HepG2 (cell line): ENCODE measurements around the gene GAN. TPM values are rescaled to one million over a fixed set of nuclear protein-coding genes. Genes with fewer than 3 reads are reported as not detected.
A peak's percentile ranks its signal among the peaks of the same experiment; 100 is the strongest.

ENCODE experiments used
- AGO1 ChIP-seq: fragments of 200-400 bp; formaldehyde crosslinking; IDR thresholded peaks from 2 replicates; pipeline ENCODE4 v1.6.1; 2017; ENCODE audit warnings: mild to moderate bottlenecking, low read depth, low read length, moderate library complexity; ENCODE audit not compliant: poor library complexity, severe bottlenecking
- MAF1 ChIP-seq: sonication (generic); formaldehyde crosslinking; IDR thresholded peaks from 2 replicates; pipeline ENCODE4 v1.5.0; 2020; ENCODE audit warnings: missing genetic modification reagents, borderline replicate concordance
- SALL1 ChIP-seq: sonication (generic); formaldehyde crosslinking; IDR thresholded peaks from 2 replicates; pipeline ENCODE4 v1.8.0; 2022; ENCODE audit warnings: mild to moderate bottlenecking, missing genetic modification reagents
- SP140L ChIP-seq: sonication (generic); formaldehyde crosslinking; IDR thresholded peaks from 2 replicates; pipeline ENCODE4 v1.4.0; 2020; ENCODE audit warnings: missing genetic modification reagents, borderline replicate concordance
- SYNCRIP ChIP-seq: fragments of 200-400 bp; formaldehyde crosslinking; IDR thresholded peaks from 2 replicates; pipeline ENCODE4 v1.6.1; 2018; ENCODE audit warnings: mild to moderate bottlenecking, low read depth, low read length; ENCODE audit not compliant: insufficient read depth
- ZBTB7A ChIP-seq: sonication (generic); formaldehyde crosslinking; IDR thresholded peaks from 2 replicates; pipeline ENCODE4 v1.8.0; 2022; ENCODE audit warnings: mild to moderate bottlenecking, missing genetic modification reagents
- ZNF124 ChIP-seq: sonication (generic); formaldehyde crosslinking; IDR thresholded peaks from 2 replicates; pipeline ENCODE4 v1.4.0; 2020; ENCODE audit warnings: missing genetic modification reagents
- ZNF484 ChIP-seq: sonication (generic); formaldehyde crosslinking; IDR thresholded peaks from 2 replicates; pipeline ENCODE4 v1.5.1; 2020; ENCODE audit warnings: mild to moderate bottlenecking, low read depth, missing genetic modification reagents, borderline replicate concordance
- ZNF878 ChIP-seq: sonication (generic); formaldehyde crosslinking; IDR thresholded peaks from 2 replicates; pipeline ENCODE4 v1.8.1; 2023; ENCODE audit warnings: mild to moderate bottlenecking, missing genetic modification reagents, moderate library complexity
- ZSCAN30 ChIP-seq: sonication (generic); formaldehyde crosslinking; IDR thresholded peaks from 2 replicates; pipeline ENCODE4 v1.5.0; 2020; ENCODE audit warnings: mild to moderate bottlenecking, missing genetic modification reagents
- polyA plus RNA-seq, 8 experiments: library from polyadenylated mRNA; depleted of rRNA in 3 of 8; stranded (reverse) in 7 of 8; unstranded in 1 of 8; fragments of >200 nt; fragmentation: Illumina TruSeq in 4 of 8; extraction: Trizol in 4 of 8; gene quantifications; 2 replicates each; pipeline versions ENCODE4 v1.2.1 to v1.2.3, GENCODE V29; 2011 to 2016; ENCODE audit warnings: low read depth in 4 of 8, missing spikeins in 1 of 8, mixed read lengths in 1 of 8; ENCODE audit not compliant: insufficient read depth in 1 of 8
- total RNA-seq, 5 experiments: library from RNA; depleted of rRNA; stranded (reverse); fragments of >200 nt; fragmentation: Illumina TruSeq; extraction: Trizol; gene quantifications; 2 replicates each; pipeline ENCODE4 v1.2.3, GENCODE V29; 2016; ENCODE audit warnings: low read depth in 1 of 5
- TF ChIP-seq, protein P1 (sequence below), 2 experiments: fragments of 450-650 bp in 1 of 2; sonication (generic) in 1 of 2; formaldehyde crosslinking in 1 of 2; IDR thresholded peaks; 2 replicates each; pipeline versions ENCODE4 v1.6.1 to v1.8.0; 2016 to 2022; ENCODE audit warnings: antibody characterized with exemption in 1 of 2, mild to moderate bottlenecking in 1 of 2, missing genetic modification reagents in 1 of 2
- TF ChIP-seq, protein P2 (sequence below), 2 experiments: fragments of 450-650 bp in 1 of 2; sonication (generic) in 1 of 2; formaldehyde crosslinking; IDR thresholded peaks; 2 replicates each; pipeline versions ENCODE4 v1.5.0 to v1.8.0; 2020 to 2022; ENCODE audit warnings: mild to moderate bottlenecking in 1 of 2, missing genetic modification reagents in 1 of 2
- TF ChIP-seq, protein P3 (sequence below), 2 experiments: sonication (generic) in 1 of 2; formaldehyde crosslinking in 1 of 2; IDR thresholded peaks; 2 replicates each; pipeline versions ENCODE4 v1.5.1 to v1.6.1; 2011 to 2020; ENCODE audit warnings: borderline replicate concordance in 1 of 2, low read depth in 1 of 2, low read length in 1 of 2, mild to moderate bottlenecking in 1 of 2, missing genetic modification reagents in 1 of 2, moderate library complexity in 1 of 2
- TF ChIP-seq, protein P4 (sequence below): sonication (generic); formaldehyde crosslinking; IDR thresholded peaks from 2 replicates; pipeline ENCODE4 v1.5.0; 2020; ENCODE audit warnings: missing genetic modification reagents, mild to moderate bottlenecking, borderline replicate concordance

The GAN gene
- total and polyA plus RNA-seq, 2 of the 13 experiments (the other 11 are each of a cell fraction or from before 2014, with no cell fraction given) = 4.3 to 11.0 TPM

DNA sequence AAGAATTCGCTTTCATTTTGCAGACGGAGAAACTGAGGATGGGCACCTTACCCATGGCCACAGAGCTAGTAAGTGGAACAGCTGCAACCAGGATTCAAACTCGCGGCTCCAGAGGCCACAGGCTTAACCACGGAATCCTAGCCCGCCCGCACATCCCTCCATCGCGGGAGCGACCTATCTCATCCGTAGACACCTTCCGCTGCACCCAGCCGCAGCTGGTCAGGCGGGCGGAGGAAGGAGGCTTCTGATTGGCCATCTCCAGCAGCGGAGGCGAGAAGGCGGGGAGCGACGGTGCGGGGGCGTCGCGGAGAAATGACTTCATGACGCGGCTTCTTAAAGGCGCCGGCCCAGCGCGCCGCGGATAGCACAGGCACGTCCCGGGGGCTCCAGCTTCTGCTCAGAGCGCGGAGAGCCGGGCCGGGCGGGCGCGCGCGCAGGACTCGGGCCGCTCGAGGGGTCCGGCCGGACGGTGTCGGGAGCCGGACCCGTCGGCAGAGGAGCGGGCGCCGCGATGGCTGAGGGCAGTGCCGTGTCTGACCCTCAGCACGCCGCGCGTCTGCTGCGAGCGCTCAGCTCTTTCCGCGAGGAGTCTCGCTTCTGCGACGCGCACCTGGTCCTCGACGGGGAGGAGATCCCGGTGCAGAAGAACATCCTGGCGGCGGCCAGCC lies at the start of gene GAN (continued):
- TF ChIP-seq, protein P1, sequence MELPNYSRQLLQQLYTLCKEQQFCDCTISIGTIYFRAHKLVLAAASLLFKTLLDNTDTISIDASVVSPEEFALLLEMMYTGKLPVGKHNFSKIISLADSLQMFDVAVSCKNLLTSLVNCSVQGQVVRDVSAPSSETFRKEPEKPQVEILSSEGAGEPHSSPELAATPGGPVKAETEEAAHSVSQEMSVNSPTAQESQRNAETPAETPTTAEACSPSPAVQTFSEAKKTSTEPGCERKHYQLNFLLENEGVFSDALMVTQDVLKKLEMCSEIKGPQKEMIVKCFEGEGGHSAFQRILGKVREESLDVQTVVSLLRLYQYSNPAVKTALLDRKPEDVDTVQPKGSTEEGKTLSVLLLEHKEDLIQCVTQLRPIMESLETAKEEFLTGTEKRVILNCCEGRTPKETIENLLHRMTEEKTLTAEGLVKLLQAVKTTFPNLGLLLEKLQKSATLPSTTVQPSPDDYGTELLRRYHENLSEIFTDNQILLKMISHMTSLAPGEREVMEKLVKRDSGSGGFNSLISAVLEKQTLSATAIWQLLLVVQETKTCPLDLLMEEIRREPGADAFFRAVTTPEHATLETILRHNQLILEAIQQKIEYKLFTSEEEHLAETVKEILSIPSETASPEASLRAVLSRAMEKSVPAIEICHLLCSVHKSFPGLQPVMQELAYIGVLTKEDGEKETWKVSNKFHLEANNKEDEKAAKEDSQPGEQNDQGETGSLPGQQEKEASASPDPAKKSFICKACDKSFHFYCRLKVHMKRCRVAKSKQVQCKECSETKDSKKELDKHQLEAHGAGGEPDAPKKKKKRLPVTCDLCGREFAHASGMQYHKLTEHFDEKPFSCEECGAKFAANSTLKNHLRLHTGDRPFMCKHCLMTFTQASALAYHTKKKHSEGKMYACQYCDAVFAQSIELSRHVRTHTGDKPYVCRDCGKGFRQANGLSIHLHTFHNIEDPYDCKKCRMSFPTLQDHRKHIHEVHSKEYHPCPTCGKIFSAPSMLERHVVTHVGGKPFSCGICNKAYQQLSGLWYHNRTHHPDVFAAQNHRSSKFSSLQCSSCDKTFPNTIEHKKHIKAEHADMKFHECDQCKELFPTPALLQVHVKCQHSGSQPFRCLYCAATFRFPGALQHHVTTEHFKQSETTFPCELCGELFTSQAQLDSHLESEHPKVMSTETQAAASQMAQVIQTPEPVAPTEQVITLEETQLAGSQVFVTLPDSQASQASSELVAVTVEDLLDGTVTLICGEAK (IDR thresholded peaks at IDR 0.05) = no peak
- TF ChIP-seq, protein P1 (CRISPR knock-in tag; IDR thresholded peaks at IDR 0.05) = peak; percentile 14; the same call in 1 of the 2 replicates
- TF ChIP-seq, protein P2, sequence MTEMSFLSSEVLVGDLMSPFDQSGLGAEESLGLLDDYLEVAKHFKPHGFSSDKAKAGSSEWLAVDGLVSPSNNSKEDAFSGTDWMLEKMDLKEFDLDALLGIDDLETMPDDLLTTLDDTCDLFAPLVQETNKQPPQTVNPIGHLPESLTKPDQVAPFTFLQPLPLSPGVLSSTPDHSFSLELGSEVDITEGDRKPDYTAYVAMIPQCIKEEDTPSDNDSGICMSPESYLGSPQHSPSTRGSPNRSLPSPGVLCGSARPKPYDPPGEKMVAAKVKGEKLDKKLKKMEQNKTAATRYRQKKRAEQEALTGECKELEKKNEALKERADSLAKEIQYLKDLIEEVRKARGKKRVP (CRISPR knock-in tag; IDR thresholded peaks at IDR 0.05) = no peak
- TF ChIP-seq ZSCAN30 (CRISPR knock-in tag) = no peak
- TF ChIP-seq ZNF878 (CRISPR knock-in tag) = no peak
- TF ChIP-seq, protein P3, sequence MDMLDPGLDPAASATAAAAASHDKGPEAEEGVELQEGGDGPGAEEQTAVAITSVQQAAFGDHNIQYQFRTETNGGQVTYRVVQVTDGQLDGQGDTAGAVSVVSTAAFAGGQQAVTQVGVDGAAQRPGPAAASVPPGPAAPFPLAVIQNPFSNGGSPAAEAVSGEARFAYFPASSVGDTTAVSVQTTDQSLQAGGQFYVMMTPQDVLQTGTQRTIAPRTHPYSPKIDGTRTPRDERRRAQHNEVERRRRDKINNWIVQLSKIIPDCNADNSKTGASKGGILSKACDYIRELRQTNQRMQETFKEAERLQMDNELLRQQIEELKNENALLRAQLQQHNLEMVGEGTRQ (IDR thresholded peaks at IDR 0.05; ENCODE audit: low read depth, low read length) = peak; percentile 58; the same call in 1 of the 2 replicates
- TF ChIP-seq, protein P3 (CRISPR knock-in tag; IDR thresholded peaks at IDR 0.05; ENCODE audit: borderline replicate concordance) = peak; percentile 67; the same call in 1 of the 2 replicates
- peak; percentile 75; the same call in 1 of the 2 replicates for TF ChIP-seq SALL1
- TF ChIP-seq ZNF484 (CRISPR knock-in tag) = no peak; the same call in 1 of the 2 replicates
- no peak for TF ChIP-seq SYNCRIP
- no peak for TF ChIP-seq MAF1 (CRISPR knock-in tag)
- peak; percentile 78 for TF ChIP-seq ZNF124 (CRISPR knock-in tag)
- TF ChIP-seq AGO1 = peak; percentile 20
- TF ChIP-seq, protein P4, sequence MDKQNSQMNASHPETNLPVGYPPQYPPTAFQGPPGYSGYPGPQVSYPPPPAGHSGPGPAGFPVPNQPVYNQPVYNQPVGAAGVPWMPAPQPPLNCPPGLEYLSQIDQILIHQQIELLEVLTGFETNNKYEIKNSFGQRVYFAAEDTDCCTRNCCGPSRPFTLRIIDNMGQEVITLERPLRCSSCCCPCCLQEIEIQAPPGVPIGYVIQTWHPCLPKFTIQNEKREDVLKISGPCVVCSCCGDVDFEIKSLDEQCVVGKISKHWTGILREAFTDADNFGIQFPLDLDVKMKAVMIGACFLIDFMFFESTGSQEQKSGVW (CRISPR knock-in tag) = no peak
- TF ChIP-seq ZBTB7A (CRISPR knock-in tag) = no peak
- no peak for TF ChIP-seq SP140L (CRISPR knock-in tag)
